Measurements from ENCODE around the gene CDK17. TPM values are rescaled to one million over a fixed set of nuclear protein-coding genes. Genes with fewer than 3 reads are reported as not detected.
"Not testable (repeated sequence)": the region's sequence is repeated elsewhere in the genome, so short reads cannot be mapped to it uniquely, and the experiment has no call there.

CDK17 gene
- total RNA-seq, 1 donor from 2014 or later: 35.9 TPM

GRCh38 chr12:96424601-96425000 is 24.4 kb upstream of the CDK17 start:
- H3K4me3 Mint-ChIP-seq (ENCODE audit: low read depth): no peak overlapping the region
- no peaks in the 10 kb centered on the region for H3K36me3 Mint-ChIP-seq (ENCODE audit: insufficient read depth)
- peaks cover 9% of the 10 kb centered on the region for H3K4me1 Mint-ChIP-seq (ENCODE audit: low read depth)
- no peaks in the 10 kb centered on the region for H3K27me3 Mint-ChIP-seq
- no peak for TF ChIP-seq CTCF (IDR thresholded peaks at IDR 0.05; ENCODE audit: unreplicated experiment)
- H3K9me3 Mint-ChIP-seq (ENCODE audit: low read depth): no peaks in the 10 kb centered on the region
- no peak overlapping the region for H3K27ac Mint-ChIP-seq
- no peak for DNase-seq (ENCODE audit: low spot score, unreplicated experiment)

GRCh38 chr12:96422192-96422591 is 22.0 kb upstream of the CDK17 start:
- H3K4me3 Mint-ChIP-seq (ENCODE audit: low read depth): no peak overlapping the region

GRCh38 chr12:96421014-96421413 is 20.8 kb upstream of the CDK17 start:
- H3K27ac Mint-ChIP-seq: no peak overlapping the region
- no peak overlapping the region for H3K4me3 Mint-ChIP-seq (ENCODE audit: low read depth)
- no peaks in the 10 kb centered on the region for H3K27me3 Mint-ChIP-seq
- TF ChIP-seq CTCF (IDR thresholded peaks at IDR 0.05; ENCODE audit: unreplicated experiment): no peak
- DNase-seq (ENCODE audit: low spot score, unreplicated experiment): no peak
- no peaks in the 10 kb centered on the region for H3K9me3 Mint-ChIP-seq (ENCODE audit: low read depth)
- no peaks in the 10 kb centered on the region for H3K36me3 Mint-ChIP-seq (ENCODE audit: insufficient read depth)
- H3K4me1 Mint-ChIP-seq (ENCODE audit: low read depth): peaks cover 8% of the 10 kb centered on the region

More at GRCh38 chr12:96422192-96422591, 22.0 kb upstream of the CDK17 start:
- Mint-ChIP-seq H3K27me3 (no peaks in the 10 kb centered on the region), H3K9me3 (ENCODE audit: low read depth) (no peaks in the 10 kb centered on the region), H3K4me1 (ENCODE audit: low read depth) (peaks cover 5% of the 10 kb centered on the region), H3K36me3 (ENCODE audit: insufficient read depth) (no peaks in the 10 kb centered on the region), H3K27ac (no peak overlapping the region)
- DNase-seq (ENCODE audit: low spot score, unreplicated experiment): no peak
- TF ChIP-seq CTCF (IDR thresholded peaks at IDR 0.05; ENCODE audit: unreplicated experiment): no peak

- Mint-ChIP-seq H3K36me3 (ENCODE audit: insufficient read depth) (no peaks in the 10 kb centered on the region), H3K27ac (no peak overlapping the region), H3K4me3 (ENCODE audit: low read depth) (no peak overlapping the region), H3K9me3 (ENCODE audit: low read depth) (no peaks in the 10 kb centered on the region), H3K4me1 (ENCODE audit: low read depth) (peaks cover 10% of the 10 kb centered on the region), H3K27me3 (no peaks in the 10 kb centered on the region)
- no peak for DNase-seq (ENCODE audit: low spot score, unreplicated experiment)
- TF ChIP-seq CTCF (IDR thresholded peaks at IDR 0.05; ENCODE audit: unreplicated experiment): no peak
These were observed 20.1 kb upstream of the CDK17 start for GRCh38 chr12:96420277-96420835.

GRCh38 chr12:96419576-96420276 is 19.5 kb upstream of the CDK17 start:
- TF ChIP-seq CTCF (IDR thresholded peaks at IDR 0.05; ENCODE audit: unreplicated experiment): no peak
- Mint-ChIP-seq H3K4me3 (ENCODE audit: low read depth) (no peak overlapping the region), H3K4me1 (ENCODE audit: low read depth) (peaks cover 10% of the 10 kb centered on the region), H3K27me3 (no peaks in the 10 kb centered on the region), H3K27ac (no peak overlapping the region), H3K9me3 (ENCODE audit: low read depth) (no peaks in the 10 kb centered on the region), H3K36me3 (ENCODE audit: insufficient read depth) (no peaks in the 10 kb centered on the region)
- no peak for DNase-seq (ENCODE audit: low spot score, unreplicated experiment)

- H3K27me3 Mint-ChIP-seq; H3K9me3 Mint-ChIP-seq (ENCODE audit: low read depth); H3K36me3 Mint-ChIP-seq (ENCODE audit: insufficient read depth); H3K4me3 Mint-ChIP-seq (ENCODE audit: low read depth); DNase-seq (ENCODE audit: low spot score, unreplicated experiment); H3K27ac Mint-ChIP-seq: not testable (repeated sequence)
- peaks cover 11% of the 10 kb centered on the region for H3K4me1 Mint-ChIP-seq (ENCODE audit: low read depth)
These were observed 17.4 kb upstream of the CDK17 start for GRCh38 chr12:96417688-96418087.

All from progenitor cell of endocrine pancreas (in vitro differentiated cells).